ENCODE results near the gene RBM42.
"Not testable (repeated sequence)": the region's sequence is repeated elsewhere in the genome, so short reads cannot be mapped to it uniquely, and the experiment has no call there.

The RBM42 gene

DNA sequence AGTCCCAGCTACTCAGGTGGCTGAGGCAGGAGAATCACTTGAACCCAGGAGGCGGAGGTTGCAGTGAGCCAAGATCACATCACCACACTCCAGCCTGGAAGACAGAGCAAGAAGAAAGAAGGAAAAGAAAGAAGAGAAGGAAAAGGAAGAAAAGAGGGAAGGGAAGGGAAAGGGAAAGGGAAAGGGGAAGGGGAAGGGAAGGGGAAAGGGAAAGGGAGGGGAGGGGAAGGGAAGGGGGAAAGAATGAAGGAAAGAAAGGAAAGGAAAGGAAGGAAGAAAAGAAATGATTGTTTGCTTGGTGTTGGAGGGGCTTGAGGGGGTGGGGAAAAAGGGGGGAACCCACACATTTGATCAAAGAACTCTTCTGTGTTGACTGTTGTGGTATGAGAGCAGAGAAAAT lies 32.9 kb upstream of the RBM42 start:
- TF ChIP-seq CTCF (IDR thresholded peaks at IDR 0.05; ENCODE audit: low read depth, low read length, missing control alignments): no peak
- in situ Hi-C loops (cut with HindIII; ENCODE audit: low sequenced_read_pairs): no loop called here
- no peak overlapping the region for H3K4me3 ChIP-seq (ENCODE audit: low read depth, low read length)
- no peak for DNase-seq (ENCODE audit: low read depth)

DNA sequence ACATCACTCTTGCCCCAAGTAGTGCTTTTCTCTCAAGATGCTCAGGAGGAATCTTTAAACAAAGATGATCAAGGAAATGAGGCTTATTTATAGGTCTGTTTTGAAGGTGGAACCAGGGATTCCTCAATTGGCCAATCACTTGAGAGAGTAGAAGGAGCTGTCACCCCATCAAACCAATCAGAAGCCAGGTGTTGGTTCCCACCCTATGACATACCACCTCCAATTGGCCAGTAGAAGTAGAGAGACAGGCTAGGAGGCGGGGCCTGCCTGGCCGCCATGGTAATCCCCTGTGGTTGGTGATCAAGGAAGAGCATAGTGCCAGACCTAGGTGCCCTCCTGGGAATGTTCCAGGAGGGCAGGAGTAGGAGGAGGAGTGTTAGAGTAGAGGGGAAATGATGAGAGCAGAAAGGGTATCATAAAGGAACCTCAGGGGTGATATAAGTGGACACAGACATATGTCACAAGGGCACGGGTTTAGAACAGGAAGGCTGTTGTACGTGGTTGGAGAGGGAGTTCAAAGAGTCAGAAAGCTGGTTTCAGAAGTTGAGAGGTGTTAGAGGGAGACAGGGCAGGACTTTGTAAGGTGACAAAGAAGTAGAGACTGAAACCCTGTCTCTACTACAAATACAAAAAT lies 32.4 kb upstream of the RBM42 start:
- no peak for DNase-seq (ENCODE audit: low read depth)
- H3K4me3 ChIP-seq (ENCODE audit: low read depth, low read length): no peak overlapping the region

GRCh38 chr19:35601971-35602370 lies 26.9 kb upstream of the RBM42 start:
- H3K4me3 ChIP-seq (ENCODE audit: low read depth, low read length): no peak overlapping the region
- DNase-seq (ENCODE audit: low read depth): no peak
- in situ Hi-C loops (cut with HindIII; ENCODE audit: low sequenced_read_pairs): no loop called here
- no peak for TF ChIP-seq CTCF (IDR thresholded peaks at IDR 0.05; ENCODE audit: low read depth, low read length, missing control alignments)

More for the DNA sequence above, 32.4 kb upstream of the RBM42 start:
- no peak for TF ChIP-seq CTCF (IDR thresholded peaks at IDR 0.05; ENCODE audit: low read depth, low read length, missing control alignments)
- in situ Hi-C loops (cut with HindIII; ENCODE audit: low sequenced_read_pairs): no loop called here

DNA sequence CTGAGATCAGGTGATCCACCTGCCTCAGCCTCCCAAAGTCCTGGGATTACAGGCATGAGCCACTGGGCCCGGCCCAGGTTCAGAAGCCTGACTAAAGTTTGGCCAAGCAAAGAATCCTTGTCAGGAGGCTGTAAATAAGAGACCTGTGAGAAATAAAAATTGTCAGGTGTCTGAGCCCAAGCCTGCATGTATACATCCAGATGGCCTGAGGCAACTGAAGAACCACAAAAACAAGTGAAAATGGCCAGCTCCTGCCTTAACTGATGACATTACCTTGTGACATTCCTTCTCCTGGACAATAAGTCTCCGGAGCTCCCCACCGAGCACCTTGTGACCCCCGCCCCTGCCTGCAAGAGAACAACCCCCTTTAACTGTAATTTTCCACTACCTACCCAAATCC lies 24.4 kb upstream of the RBM42 start:
- in situ Hi-C loops (cut with HindIII; ENCODE audit: low sequenced_read_pairs); DNase-seq (ENCODE audit: low read depth); H3K4me3 ChIP-seq (ENCODE audit: low read depth, low read length): not testable (repeated sequence)

GRCh38 chr19:35607170-35607569 lies 21.7 kb upstream of the RBM42 start:
- in situ Hi-C loops (cut with HindIII; ENCODE audit: low sequenced_read_pairs); DNase-seq (ENCODE audit: low read depth); H3K4me3 ChIP-seq (ENCODE audit: low read depth, low read length): not testable (repeated sequence)

DNA sequence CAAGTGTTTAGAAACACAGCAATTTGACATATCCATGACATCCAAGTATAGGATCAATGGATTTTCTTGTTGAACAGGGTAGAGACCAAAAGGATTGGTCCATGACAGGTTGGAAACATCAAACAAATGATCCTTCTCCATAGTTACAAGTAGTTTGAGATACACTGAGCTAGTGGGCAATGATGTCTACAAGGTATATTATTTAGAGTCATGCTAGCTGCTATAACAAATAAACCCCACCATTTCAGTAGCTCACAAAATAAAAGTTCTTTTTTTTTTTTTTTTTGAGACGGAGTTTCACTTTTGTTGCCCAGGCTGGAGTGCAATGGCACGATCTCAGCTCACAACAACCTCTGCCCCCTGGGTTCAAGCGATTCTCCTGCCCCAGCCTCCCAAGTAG lies 21.2 kb upstream of the RBM42 start:
- H3K4me3 ChIP-seq (ENCODE audit: low read depth, low read length): no peak overlapping the region
- no peak for TF ChIP-seq CTCF (IDR thresholded peaks at IDR 0.05; ENCODE audit: low read depth, low read length, missing control alignments)
- in situ Hi-C loops (cut with HindIII; ENCODE audit: low sequenced_read_pairs): no loop called here
- no peak for DNase-seq (ENCODE audit: low read depth)

- in situ Hi-C loops (cut with HindIII; ENCODE audit: low sequenced_read_pairs): no loop called here
- DNase-seq (ENCODE audit: low read depth): no peak
- H3K4me3 ChIP-seq (ENCODE audit: low read depth, low read length): no peak overlapping the region
- no peak for TF ChIP-seq CTCF (IDR thresholded peaks at IDR 0.05; ENCODE audit: low read depth, low read length, missing control alignments)
Observed at GRCh38 chr19:35608251-35608650, 20.6 kb upstream of the RBM42 start.

- no peak for DNase-seq (ENCODE audit: low read depth)
- H3K4me3 ChIP-seq (ENCODE audit: low read depth, low read length): no peak overlapping the region
- no peak for TF ChIP-seq CTCF (IDR thresholded peaks at IDR 0.05; ENCODE audit: low read depth, low read length, missing control alignments)
- in situ Hi-C loops (cut with HindIII; ENCODE audit: low sequenced_read_pairs): no loop called here
Observed at GRCh38 chr19:35609851-35610353, 18.9 kb upstream of the RBM42 start.
